Measurements from ENCODE around the gene PMEPA1.
"Not testable (repeated sequence)": the region's sequence is repeated elsewhere in the genome, so short reads cannot be mapped to it uniquely, and the experiment has no call there.

The PMEPA1 gene

DNA sequence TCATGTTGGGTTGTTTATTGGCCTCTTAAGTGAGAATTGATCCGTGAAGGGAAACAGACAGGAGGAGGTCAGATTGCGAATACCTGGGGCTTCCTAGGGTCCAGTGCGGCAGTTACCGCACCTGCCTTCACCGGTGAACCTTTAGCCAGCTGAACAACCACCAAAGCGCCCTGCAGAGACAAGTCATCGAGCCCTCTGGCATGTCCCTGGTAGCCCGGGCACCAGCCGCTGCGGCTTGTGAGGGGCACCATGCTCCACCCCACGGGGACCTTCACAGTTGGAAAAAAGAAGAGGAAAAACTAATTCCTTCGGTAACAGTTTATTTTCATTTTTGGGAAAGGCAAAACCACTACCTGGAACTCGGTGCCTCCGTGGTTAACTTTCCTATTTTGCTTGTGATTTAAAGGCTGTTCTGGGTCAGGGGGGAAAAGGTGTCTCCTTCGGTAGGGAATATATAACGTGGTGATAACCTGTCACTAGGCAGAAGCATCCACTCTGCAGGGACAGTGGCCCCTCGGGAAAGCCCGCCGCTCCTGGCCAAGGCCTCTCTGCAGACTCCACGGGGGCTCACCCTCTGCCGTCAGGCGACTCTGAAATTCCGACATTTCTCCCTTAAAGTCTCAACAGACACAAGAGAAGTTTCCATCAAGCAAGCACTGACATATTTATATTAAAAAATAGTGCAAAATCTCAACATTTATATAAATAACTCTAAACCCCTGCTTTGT is 58.9 kb downstream of the PMEPA1 start:
- no peak for DNase-seq (ENCODE audit: low read depth, low spot score)

DNA sequence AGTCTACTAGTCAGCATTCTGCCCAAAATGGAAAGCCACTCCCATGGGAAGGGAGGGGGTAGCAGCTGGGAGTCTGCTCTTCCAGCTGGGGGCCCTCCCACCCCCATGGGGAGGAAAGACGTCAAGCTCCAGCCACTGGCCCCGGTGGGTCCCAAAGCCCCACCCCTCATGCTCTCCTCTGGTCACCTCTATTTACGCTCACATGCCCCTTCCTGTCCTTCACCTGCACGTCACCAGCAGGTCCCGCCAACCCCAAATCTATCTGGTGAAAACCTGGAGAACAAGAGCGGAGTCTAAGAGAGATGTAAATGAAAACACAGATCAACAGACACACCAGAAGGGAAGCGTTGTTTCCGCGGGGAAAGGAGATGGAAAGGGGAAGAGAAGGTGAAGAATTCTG is 59.5 kb downstream of the PMEPA1 start:
- DNase-seq (ENCODE audit: low read depth, low spot score), result no peak

DNA sequence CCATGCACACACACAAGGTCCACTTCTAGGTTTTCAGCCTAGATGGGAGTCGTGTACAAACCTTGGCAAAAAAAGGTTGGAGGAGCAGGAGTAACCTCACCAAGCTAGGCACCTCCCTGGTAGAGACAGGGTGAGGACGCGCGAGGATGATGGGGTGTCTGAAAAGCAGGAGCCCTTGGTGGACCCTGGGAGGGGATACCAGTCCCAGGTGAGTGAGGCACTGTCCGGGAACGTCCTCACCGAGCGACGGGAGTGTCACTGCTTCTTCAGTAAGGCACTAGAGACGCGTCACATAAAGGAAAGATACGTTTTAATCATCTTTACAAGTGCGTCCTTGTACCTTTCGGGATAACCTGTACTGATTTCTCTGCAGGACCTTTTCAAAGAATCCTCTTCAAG is 60.2 kb downstream of the PMEPA1 start:
- DNase-seq (ENCODE audit: low read depth, low spot score), result no peak

DNA sequence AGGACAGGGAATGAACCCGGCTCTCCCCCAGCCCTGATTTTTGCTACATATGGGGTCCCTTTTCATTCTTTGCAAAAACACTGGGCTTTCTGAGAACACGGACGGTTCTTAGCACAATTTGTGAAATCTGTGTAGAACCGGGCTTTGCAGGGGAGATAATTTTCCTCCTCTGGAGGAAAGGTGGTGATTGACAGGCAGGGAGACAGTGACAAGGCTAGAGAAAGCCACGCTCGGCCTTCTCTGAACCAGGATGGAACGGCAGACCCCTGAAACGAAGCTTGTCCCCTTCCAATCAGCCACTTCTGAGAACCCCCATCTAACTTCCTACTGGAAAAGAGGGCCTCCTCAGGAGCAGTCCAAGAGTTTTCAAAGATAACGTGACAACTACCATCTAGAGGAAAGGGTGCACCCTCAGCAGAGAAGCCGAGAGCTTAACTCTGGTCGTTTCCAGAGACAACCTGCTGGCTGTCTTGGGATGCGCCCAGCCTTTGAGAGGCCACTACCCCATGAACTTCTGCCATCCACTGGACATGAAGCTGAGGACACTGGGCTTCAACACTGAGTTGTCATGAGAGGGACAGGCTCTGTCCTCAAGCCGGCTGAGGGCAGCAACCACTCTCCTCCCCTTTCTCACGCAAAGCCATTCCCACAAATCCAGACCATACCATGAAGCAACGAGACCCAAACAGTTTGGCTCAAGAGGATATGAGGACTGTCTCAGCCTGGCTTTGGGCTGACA is 60.8 kb downstream of the PMEPA1 start:
- no peak for DNase-seq (ENCODE audit: low read depth, low spot score)

DNA sequence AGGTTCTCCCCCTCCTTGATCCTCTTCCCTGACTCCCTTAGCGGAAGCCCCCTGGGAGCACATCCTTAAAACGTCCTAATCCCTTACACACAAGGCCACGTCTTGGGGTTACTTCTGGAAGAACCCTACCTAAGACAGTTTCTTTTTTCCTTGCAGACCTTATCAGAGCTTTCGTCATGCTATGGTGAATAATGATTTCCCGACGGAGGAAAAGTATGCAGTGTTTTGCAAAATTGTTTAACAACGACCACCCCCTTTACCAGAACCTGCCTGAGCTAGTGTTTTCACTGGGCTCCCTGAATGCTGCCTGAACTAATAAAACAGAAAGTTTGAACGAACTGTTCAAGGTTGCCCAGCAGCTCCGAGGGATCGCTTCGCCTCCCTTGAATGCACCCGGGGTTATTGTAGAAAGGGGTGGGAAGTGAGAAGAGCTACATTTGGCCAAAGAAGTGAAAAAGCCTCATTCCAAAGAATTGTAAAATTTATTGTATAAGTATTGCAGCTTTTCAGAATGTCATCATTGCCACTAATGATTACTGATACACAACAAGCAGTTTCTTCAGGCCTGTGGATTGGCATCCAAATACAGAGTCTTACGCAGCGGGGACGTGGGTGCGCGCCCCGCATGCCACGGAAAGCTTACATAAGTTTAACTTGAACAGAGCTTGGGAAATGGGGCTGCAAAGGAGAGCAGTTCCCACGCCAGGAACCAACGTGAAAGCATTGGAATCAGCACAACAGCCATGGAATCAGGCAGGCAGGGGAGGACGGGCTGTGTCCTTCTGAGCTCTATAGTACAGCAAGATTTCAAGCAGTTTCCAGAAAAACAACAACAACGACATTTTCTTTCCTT is 61.7 kb downstream of the PMEPA1 start:
- no peak for DNase-seq (ENCODE audit: low read depth, low spot score)

DNA sequence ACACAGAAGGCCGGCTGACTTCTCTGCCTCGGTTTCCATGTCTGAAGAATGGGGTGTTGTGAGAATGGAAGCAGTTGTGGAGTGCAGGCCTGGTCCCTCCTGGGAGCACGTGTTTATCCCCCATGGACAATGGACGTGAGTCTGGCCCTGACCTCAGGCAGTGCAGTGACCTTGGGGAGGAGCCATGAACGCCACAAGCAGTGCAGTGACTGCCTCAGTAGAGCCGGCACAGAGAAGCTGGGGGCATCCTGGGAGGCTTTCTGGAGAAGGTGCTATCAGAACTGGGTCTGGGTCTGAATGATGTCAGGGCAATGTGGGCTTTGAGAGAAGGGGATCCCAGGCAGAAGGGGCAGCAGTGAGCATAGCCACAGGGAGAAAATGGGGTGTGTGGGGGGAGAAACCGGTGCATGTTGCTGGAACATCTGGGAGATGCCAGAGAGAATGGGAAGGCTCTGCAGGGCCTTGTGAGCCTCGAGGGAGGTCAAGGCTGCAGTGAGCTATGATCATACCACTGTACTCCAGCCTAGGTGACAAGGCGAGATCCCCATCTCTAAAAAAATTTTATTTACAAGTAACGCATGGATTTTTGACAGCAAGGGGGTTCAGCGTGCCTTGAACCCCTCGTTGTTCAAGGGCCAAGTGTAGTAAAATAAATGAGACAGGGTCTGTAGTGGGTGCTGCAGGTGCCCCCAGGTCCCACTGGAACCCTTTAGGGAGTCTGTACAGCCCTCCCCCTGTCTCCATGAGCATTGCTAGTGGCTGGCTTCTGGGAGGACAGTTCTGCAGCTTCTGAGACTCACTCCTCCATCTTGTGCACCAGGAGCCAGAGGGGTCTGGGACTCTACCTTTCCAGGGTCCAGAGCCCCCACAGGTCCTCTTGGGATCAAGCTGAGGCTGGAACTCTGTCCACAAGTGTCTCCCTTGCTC is 62.5 kb downstream of the PMEPA1 start:
- no peak for DNase-seq (ENCODE audit: low read depth, low spot score)

DNA sequence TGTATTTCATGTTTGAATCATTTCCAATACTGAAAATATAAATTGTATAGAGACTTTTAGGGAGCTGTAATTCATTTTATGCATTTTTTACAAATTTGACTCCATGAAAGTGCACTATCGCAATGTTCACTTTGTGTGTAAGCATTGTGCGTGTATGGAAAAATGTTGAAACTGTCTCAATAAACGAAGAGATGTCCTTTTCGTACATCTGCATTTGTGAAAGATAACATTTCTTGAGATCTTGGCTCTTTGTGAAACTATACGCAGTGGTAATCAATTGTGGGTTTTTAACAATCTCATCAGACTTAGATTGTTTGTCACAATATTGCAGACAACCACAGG is 70.9 kb downstream of the PMEPA1 start:
- no peak for DNase-seq (ENCODE audit: low read depth, low spot score)

DNA sequence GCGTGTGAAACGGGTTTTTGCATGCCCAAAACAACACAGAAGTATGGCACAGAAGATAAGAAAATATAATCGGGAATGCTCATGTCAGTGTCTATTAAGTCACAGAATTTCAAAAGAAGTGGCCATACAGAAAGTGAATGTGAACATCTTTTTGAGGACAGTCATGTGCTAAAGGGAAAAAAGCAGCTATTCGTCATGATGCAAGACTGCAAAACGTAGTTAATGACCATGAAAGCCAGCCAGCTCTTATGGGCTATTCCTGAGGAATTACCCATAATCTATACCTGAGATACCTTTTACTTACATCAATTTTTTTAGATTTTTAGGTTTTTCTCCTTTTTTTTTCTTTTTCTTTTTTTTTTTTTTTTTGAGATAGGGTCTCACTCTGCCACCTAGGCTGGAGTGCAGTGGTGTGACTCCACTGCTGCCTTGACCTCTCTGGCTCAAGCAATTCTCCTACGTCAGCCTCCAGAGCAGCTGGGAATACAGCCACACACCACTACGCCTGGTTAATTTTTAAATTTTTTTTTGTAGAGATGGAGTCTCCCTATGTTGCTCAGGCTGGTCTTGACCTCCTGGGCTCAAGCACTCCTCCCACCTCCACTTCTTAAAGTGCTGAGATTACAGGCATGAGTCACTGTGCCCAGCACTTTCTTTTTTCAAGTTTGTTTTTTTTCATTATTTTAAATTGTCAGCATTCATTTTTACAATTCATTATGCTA is 71.5 kb downstream of the PMEPA1 start:
- no peak for DNase-seq (ENCODE audit: low read depth, low spot score)

DNA sequence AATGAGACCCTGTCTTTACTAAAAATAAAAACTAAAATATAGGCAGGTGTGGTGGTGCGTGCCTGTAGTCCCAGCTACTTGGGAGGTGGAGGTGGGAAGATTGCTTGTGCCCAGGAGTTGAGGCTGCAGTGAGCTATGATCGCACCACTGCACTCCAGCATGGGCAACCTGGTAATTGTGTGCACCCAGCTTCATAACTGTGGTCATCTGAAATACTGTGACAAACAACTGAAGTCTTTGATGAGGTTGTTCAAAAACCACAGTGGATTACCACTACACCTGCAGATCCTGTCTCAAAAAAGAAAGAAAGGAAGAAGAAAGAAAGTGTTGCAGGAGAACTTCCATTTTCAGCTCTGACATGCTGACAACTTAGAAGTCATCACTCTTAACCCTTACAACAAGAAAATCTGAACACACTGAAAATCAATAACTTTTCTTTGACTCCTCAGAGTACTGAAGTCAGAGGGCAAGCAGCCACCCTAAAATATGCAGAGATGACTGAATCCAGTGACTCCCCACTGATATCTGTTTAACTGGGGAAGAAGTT is 75.8 kb downstream of the PMEPA1 start:
- DNase-seq (ENCODE audit: low read depth, low spot score), result no peak

DNA sequence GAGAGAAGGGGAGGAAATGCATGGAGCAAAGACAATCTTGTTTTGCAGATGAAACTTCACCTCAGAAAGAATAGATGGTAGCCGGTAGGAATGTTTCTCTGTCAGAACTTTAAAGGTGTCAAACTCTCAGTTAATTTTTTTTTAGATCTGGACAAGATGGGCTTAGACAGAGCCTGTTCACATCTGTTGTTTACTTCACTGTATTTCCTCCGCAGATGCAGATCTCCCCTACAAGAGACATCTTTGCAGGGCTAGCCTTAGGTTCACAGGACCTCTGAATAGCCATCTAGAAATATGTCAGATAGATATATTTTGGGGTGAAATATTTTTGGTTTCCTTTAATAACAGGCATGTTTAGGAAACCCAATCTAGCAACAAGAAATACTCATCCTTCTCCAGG is 77.5 kb downstream of the PMEPA1 start:
- no peak for DNase-seq (ENCODE audit: low read depth, low spot score)

DNA sequence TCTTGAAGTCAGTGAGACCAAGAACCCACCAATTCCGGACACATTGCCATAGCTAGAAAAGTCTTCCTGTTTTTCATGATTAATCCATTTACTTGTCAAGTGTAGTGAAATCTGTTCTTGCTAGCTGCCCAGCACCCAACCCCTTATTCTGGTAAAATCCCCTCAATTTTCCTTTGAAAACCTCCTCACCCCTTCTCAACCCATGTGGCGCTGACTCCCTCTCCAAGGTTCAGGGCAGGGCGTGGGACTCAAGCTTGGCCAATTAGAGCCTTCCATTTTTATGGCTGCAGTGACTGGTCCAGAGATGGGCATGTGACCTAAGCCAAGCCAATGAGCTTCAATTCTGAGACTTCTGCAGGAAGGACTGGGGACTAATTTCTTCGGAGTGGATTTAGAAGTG is 79.8 kb downstream of the PMEPA1 start:
- no peak for DNase-seq (ENCODE audit: low read depth, low spot score)

DNA sequence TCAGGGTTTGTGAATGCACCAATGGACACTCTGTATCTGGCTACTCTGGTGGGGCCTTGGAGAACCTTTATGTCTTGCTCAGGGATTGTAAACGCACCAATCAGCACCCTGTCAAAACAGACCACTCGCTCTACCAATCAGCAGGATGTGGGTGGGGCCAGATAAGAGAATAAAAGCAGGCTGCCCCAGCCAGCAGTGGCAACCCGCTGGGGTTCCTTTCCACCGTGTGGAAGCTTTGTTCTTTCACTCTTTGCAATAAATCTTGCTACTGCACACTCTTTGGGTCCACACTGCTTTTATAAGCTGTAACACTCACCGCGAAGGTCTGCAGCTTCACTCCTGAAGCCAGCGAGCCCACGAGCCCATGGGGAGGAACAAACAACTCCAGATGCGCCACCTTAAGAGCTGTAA is 80.3 kb downstream of the PMEPA1 start:
- DNase-seq (ENCODE audit: low read depth, low spot score), result not testable (repeated sequence)

DNA sequence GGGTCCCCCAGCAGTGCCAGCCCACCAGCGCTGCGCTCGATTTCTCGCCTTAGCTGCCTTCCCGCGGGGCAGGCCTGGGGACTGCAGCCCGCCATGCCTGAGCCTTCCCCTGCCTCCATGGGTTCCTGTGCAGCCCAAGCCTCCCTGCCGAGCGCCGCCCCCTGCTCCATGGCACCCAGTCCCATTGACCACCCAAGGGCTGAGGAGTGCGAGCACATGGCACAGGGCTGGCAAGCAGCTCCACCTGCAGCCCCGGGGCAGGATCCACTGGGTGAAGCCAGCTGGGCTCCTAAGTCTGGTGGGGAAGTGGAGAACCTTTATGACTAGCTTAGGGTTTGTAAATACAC is 80.9 kb downstream of the PMEPA1 start:
- DNase-seq (ENCODE audit: low read depth, low spot score), result not testable (repeated sequence)

DNA sequence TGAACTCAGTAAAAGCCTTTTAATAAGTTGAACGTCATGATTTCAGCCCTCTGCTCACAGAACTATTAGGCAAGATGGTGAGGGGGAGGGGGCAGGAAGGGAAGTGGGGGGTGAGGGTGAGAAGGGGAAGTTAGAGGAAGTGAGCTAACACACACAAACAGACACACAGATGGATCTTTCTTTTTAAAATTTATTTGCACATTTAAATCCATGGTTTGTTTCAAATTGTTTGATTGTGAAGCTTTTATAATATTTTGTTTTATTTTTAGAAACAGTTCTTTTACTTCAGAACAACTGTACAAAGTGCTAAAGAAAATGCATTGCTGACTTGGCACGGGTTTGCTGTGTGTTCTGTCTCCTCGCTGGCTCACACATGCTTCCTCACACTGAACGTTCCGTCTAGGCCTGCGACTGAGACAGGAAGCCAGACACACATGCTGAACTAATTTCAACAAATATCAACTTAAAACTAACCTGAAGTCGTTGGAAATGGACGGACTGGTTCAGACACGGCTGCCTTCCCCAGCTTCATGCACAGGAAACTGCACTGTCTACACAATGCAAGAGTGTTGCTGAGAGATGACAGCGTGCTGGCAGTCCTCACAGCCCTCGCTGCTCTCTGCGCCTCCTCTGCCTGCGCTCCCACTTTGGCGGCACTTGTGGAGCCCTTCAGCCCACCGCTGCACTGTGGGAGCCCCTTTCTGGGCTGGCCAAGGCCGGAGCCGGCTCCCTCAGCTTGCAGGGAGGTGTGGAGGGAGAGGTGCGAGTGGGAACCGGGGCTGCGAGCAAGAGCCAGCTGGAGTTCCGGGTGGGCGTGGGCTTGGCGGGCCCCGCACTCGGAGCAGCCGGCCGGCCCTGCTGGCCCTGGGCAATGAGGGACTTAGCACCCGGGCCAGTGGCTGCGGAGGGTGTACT is 81.5 kb downstream of the PMEPA1 start:
- DNase-seq (ENCODE audit: low read depth, low spot score), result no peak

DNA sequence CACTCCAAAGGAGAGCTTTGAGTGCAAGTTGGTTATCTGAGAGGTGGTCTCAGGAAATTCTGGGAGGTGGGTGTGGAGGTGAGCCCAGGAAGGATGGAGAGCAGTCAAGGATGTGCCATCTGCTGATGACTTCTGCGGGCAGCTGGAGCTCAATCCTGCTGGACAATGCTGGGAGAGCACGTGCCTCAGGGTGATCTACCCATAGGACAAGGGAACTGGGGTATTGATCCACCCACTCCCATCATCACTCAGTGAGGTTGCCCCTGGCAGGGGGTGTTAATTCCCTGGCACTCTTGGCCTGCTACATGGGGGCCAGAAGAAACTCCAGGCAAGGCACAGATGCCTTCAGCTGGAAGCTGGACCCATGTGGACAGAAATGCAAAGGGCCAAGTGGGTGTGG is 82.5 kb downstream of the PMEPA1 start:
- DNase-seq (ENCODE audit: low read depth, low spot score), result no peak

DNA sequence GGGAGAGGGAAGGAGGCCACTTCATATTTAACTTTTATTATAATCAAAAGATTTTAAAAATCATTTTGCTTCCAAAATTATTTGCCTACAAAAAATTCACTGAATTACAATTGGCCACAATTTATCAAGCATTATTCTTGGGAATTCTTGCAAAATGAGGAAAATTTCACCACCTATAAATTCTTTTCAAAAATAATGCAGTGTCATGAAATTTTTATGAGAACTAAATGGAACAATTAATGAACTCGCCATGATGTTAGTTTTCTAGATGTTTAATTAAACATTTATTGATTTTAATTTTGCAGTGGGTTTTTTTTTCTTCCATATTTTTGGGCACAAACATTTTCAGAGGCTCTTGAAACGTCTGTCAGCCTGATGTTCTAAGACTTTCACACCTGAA is 83.8 kb downstream of the PMEPA1 start:
- no peak for DNase-seq (ENCODE audit: low read depth, low spot score)

DNA sequence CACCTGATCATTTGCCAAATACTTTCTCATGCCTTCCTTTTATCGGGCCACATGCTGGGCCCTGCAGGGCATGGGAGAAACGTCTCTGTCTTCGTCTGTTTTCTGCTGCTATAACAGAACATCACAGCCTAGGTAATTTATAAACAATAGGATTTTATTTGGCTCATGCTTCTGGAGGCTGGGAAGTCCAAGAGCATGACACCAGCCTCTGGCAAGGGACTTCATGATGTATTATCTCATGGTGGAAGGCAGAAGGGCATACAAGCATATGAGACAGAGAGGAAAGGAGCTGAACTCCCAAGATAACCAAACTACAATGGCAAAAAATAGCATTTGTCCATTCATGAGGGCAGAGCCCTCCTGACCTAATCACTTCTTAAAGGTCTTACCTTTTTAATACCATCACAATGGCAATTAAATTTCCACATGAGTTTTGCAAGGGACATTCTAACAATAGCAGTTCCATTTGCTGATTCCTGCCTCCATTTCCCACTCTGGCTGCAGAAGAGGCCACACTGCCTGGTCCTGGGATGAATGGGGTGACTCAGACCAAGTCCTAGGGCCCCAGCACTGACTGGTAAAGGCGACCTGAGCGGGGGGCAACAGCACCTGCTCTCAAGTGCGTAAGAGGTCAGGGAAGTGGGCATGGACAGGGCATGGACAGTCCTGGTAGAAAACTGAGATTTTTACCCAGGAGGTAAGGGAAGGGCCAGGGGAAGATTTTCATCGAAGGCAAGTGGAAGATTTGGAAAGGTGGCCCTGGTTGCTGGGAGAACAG is 84.4 kb downstream of the PMEPA1 start:
- DNase-seq (ENCODE audit: low read depth, low spot score), result no peak

DNA sequence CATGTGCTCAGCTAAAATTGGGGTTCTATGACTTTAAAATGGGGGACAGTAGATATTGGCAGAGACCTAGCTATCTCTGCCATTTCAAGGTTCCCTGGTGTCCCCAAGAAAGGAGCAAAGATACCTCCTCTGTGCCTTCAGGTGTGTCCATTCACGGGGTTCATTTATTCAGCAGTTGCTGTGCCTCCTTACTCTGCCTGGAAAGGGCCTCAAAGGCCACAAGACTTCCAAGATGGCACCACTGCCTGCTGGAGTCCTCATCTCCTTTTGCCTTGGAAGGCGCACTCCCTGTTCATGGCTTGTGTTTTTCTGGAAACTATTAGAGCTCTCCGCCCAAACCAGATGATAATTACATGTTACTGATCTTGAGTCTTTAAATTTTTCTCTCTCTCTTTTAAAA is 85.7 kb downstream of the PMEPA1 start:
- DNase-seq (ENCODE audit: low read depth, low spot score), result no peak

Data from brain pericyte (primary cell).